Psoas muscle (tissue), 8 donors: ENCODE data around the gene MOB1B. TPM values are rescaled to one million over a fixed set of nuclear protein-coding genes. Genes with fewer than 3 reads are reported as not detected.

ENCODE experiments used
- ATAC-seq, 4 donors: fragments of 200-7000 bp; cut with Tn5 transposase; one replicate each; pipeline ENCODE4 v1.9.1; 2020; ENCODE audit warnings: moderate library complexity in 3 of 4, mild to moderate bottlenecking in 2 of 4
- DNase-seq, 2 donors: peaks; one replicate each; pipeline ENCODE4 v3.0.0-alpha.2; 2020
- H3K27ac ChIP-seq: fragments of 200-600 bp; one replicate; pipeline ENCODE4 v1.8.0; 2022
- H3K27me3 ChIP-seq, 3 donors: fragments of 200-600 bp in 1 of 3; one replicate each; pipeline versions ENCODE4 v1.6.1 to v1.8.0; 2013 to 2022; ENCODE audit warnings: low read length in 2 of 3, mild to moderate bottlenecking in 2 of 3, moderate library complexity in 1 of 3; ENCODE audit not compliant: insufficient read depth in 3 of 3
- H3K36me3 ChIP-seq, 2 donors: fragments of 200-600 bp in 1 of 2; one replicate each; pipeline versions ENCODE4 v1.6.1 to v1.8.0; 2013 to 2022; ENCODE audit warnings: low read depth in 1 of 2, mild to moderate bottlenecking in 1 of 2, moderate library complexity in 1 of 2; ENCODE audit not compliant: insufficient read depth in 1 of 2
- H3K4me1 ChIP-seq: fragments of 200-600 bp; one replicate; pipeline ENCODE4 v1.8.0; 2022
- H3K4me3 ChIP-seq: fragments of 200-600 bp; one replicate; pipeline ENCODE4 v1.8.0; 2022; ENCODE audit warnings: mild to moderate bottlenecking
- H3K9me3 ChIP-seq: fragments of 200-600 bp; one replicate; pipeline ENCODE4 v1.8.0; 2022
- WGBS, 3 donors: extraction: QIAGEN DNeasy Blood & Tissue Kit; methylation state at CpG; one replicate each; pipeline versions ENCODE4 v1.1.6 to v1.1.7; 2013; 5-methylcytosine and 5-hydroxymethylcytosine counted together
- intact Hi-C, 2 donors: fragments of 100-400 bp; cut with DNase I; formaldehyde crosslinking; loops; one replicate each; pipeline versions ENCODE4 v1.11.0 to v1.14.2; 2022
- polyA plus RNA-seq, 3 donors: library from polyadenylated mRNA; stranded (reverse); fragments of 200-250 nt; gene quantifications; one replicate each; pipeline ENCODE4 v1.2.3, GENCODE V29; 2013
- total RNA-seq, 4 donors: library from RNA; stranded (reverse); fragmentation: NEBNext Ultra II Directional in 2 of 4; extraction: Animal tissue kit (Norgen Biotek cat#: 25700) in 2 of 4; gene quantifications; one replicate each; pipeline versions ENCODE4 v1.2.1 to v1.2.4, GENCODE V29; 2021 to 2023
- TF ChIP-seq, protein P1 (sequence below): fragments of 200-600 bp; IDR thresholded peaks from one replicate; pipeline ENCODE4 v1.8.0; 2022; ENCODE audit warnings: antibody characterized with exemption
- donor health status: healthy with polysubstance abuse.
- donor health status: DM: no; HTN: no; CAD: no; lungs with moderate emphysema.
- donor health status: Bipolar disorder and iron deficiency.
- donor health status: healthy.
- donor health status: DM: yes; HTN: yes; CAD: no.
- donor health status: DM: no; HTN: no; CAD: no.
- donor health status: DM: no; HTN: no; CAD: no.
- donor health status: DM: yes; HTN: yes; CAD: no.

MOB1B gene
- total and polyA plus RNA-seq, 7 donors: 2.8 to 22.3 (median 9.8) TPM

DNA sequence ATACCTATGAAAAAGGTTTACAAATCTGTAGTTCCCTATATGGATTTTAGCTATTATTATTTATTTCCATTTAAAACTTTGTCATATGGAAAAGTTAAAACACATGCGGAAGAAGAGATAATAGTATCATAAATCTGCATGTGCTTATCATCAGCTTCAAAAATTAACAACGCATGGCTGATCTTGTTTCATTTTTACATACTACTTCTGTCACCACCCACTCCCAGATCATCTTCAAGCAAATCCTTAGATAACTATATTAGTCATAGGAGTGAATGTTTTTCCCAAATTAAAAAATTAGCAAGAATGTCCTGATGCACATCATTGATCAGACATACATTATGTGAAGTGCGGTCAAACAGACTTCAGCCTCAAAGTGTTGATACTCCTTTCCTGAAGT, 24.6 kb upstream of the MOB1B start:
- no peaks in the 10 kb centered on the region for H3K4me1 ChIP-seq
- no peaks in the 10 kb centered on the region for H3K36me3 ChIP-seq
- no peaks in the 10 kb centered on the region for H3K27me3 ChIP-seq
- ATAC-seq: no peak
- intact Hi-C loops: no loop called here
- H3K9me3 ChIP-seq: no peaks in the 10 kb centered on the region
- H3K27ac ChIP-seq: no peak overlapping the region
- H3K4me3 ChIP-seq: no peak overlapping the region
- no peak for DNase-seq
- TF ChIP-seq, protein P1, sequence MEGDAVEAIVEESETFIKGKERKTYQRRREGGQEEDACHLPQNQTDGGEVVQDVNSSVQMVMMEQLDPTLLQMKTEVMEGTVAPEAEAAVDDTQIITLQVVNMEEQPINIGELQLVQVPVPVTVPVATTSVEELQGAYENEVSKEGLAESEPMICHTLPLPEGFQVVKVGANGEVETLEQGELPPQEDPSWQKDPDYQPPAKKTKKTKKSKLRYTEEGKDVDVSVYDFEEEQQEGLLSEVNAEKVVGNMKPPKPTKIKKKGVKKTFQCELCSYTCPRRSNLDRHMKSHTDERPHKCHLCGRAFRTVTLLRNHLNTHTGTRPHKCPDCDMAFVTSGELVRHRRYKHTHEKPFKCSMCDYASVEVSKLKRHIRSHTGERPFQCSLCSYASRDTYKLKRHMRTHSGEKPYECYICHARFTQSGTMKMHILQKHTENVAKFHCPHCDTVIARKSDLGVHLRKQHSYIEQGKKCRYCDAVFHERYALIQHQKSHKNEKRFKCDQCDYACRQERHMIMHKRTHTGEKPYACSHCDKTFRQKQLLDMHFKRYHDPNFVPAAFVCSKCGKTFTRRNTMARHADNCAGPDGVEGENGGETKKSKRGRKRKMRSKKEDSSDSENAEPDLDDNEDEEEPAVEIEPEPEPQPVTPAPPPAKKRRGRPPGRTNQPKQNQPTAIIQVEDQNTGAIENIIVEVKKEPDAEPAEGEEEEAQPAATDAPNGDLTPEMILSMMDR: no peak
- 90 to 91% (median 90%) methylated on average over 3 of the region's 3 CpGs for WGBS, 3 donors

DNA sequence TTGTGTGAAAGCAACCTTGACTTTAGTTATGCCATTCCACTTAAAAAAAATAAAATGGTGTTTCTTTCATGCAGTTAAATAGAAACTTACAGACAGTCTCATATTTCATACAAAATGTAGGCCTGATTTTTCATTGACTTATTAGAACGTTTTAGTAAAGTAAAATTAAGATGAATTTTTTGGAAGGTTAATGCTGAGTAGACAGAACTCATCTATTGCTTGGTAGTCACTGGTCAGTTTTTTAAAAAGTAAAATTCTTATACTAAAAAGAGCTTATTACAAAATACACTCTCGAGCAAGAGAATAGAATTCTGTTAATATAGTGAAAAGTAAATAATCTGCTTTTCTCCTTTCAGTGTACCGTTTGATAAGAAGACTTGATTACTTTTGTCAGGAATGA, 21.4 kb upstream of the MOB1B start:
- no peaks in the 10 kb centered on the region for H3K27me3 ChIP-seq
- H3K27ac ChIP-seq: no peak overlapping the region
- no peaks in the 10 kb centered on the region for H3K36me3 ChIP-seq
- TF ChIP-seq, protein P1: no peak
- WGBS, 3 donors: 71 to 75% (median 73%) methylated on average over 3 of the region's 3 CpGs
- intact Hi-C loops: no loop called here
- ATAC-seq (no peak), DNase-seq (no peak)
- no peaks in the 10 kb centered on the region for H3K9me3 ChIP-seq
- no peaks in the 10 kb centered on the region for H3K4me1 ChIP-seq
- no peak overlapping the region for H3K4me3 ChIP-seq

DNA sequence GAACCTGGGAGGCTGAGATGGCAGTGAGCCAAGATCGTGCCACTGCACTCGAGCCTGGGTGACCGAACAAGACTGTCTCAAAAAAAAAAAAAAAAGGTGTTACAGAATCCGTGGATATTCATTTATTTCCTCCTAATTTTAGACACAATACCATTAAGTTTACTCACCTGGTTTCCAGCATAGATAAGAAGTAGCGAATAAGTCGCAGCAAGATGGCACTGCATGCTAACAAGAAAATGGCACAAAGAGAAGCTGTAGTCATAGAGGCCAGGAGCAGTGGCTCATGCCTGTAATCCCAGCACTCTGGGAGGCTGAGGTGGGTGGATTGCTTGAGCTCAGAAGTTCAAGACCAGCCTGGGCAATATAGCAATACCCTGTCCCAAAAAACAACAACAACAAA, 17.0 kb upstream of the MOB1B start:
- 49 to 62% (median 52%) methylated on average over 6 of the region's 6 CpGs for WGBS, 3 donors
- Histone ChIP-seq H3K36me3 (no peaks in the 10 kb centered on the region), H3K27ac (no peak overlapping the region), H3K27me3 (no peaks in the 10 kb centered on the region), H3K9me3 (no peaks in the 10 kb centered on the region), H3K4me3 (no peak overlapping the region), H3K4me1 (no peaks in the 10 kb centered on the region)
- TF ChIP-seq, protein P1: no peak
- intact Hi-C loops: no loop called here
- no peak for DNase-seq
- ATAC-seq: no peak

DNA sequence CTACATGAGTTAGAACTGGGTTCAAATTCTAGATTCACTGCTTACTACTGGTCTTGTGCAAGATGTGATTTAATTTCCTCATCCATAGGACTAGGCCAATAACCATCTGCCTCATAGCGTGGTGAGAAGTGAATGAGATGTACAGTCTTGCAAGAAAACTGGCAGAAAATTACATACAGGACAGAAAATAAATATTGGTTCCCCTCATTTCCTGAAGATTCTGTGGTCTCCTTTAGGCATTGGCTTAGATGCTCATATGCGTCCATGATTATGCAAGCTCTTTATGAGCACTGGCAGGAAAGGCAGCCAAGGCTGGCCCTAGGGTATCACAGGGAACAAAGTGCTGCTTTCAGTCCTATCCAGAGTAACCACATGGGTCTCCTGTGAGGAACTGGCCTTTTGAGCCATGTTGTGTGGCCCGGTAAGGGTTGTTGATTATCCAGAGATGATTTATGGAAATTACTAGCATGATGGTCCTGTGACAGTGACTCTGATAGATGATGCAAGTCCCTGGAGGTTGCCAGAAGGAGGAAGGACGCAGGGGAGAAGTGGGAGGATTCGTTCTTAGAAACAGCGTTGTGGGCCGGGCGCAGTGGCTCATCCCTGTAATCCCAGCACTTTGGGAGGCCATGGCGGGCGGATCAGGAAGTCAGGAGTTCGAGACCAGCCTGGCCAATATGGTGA, 9.9 kb upstream of the MOB1B start:
- peak in 1 of 2 donors; percentile 21 for DNase-seq
- Histone ChIP-seq H3K4me1 (peaks cover 5% of the 10 kb centered on the region), H3K4me3 (no peak overlapping the region), H3K27me3 (no peaks in the 10 kb centered on the region), H3K27ac (no peak overlapping the region), H3K36me3 (no peaks in the 10 kb centered on the region), H3K9me3 (no peaks in the 10 kb centered on the region)
- intact Hi-C loops: no loop called here
- WGBS, 3 donors: 86 to 94% (median 89%) methylated on average over 11 of the region's 11 CpGs
- TF ChIP-seq, protein P1: no peak
- peak in 1 of 4 donors; percentile 40 for ATAC-seq

DNA sequence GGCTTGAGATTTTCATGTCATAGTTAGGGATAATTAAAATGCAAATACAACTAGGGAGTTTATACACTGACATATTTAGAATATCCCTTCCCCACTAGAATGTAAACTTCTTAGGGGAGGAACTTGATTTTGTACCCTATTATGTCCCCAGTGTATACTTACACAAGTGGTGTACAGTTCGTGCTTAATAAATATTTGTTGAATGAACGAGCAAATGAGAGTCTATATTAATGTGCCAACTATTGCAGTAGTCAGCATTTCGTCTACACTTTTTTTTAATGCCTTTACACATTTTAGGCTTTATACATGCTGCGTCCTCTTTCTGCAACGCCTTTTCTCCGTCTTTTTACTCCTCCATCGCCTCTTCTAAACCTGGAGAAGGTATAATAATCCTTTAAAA, 8.4 kb upstream of the MOB1B start:
- DNase-seq (no peak), ATAC-seq (no peak)
- TF ChIP-seq, protein P1: no peak
- Histone ChIP-seq H3K27ac (no peak overlapping the region), H3K9me3 (no peaks in the 10 kb centered on the region), H3K36me3 (no peaks in the 10 kb centered on the region), H3K4me1 (peaks cover 5% of the 10 kb centered on the region), H3K27me3 (no peaks in the 10 kb centered on the region), H3K4me3 (no peak overlapping the region)
- intact Hi-C loops: no loop called here
- WGBS, 3 donors: 74 to 80% (median 74%) methylated on average over 7 of the region's 7 CpGs
